GM19023 (cell line): ENCODE measurements around the gene ATG9A.
A peak's percentile ranks its signal among the peaks of the same experiment; 100 is the strongest.

Source experiments
- ATAC-seq: cut with Tn5 transposase; IDR thresholded peaks from one replicate; pipeline ENCODE4 v1.9.1; 2021; ENCODE audit warnings: mild to moderate bottlenecking, moderate library complexity; ENCODE audit not compliant: unreplicated experiment

The ATG9A gene

DNA sequence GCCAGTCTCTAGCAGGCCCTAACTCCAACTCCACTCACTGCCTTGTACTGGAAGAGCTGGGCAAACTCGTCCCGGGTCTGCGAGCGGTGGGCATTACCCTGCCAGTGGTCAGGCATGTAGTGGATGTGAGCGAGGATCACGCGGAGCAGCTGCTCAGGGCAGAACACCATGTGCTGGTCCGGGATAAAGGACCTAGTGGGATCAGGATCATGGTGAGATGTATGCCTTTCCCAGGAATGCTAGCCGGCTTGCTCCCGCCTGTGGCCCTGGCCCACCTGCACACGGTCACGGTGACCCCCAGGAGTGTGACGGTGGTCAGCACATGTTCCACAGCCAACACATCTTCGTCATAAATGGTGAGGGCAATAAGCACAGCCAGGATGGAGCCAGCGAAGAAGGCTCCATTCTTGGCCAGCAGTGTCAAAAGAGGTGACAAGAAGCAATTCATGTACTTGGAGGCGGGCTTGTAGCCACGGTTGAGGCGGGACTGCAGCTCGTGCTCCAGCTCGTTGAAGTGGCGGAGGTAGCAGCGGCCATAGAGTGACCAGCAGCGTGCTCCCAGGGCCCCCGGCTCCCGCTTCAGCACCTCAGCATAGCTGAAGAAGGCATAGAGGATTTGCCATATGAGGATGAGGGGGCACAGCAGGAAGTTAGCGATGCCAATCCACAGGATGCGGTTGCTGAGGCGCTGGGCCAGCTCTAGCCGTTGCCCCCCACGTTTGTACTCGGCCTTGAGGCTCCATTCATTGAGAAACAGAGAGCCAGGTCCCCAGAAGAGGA lies 5.4 kb downstream of the ATG9A start:
- no peak for ATAC-seq

- no peak for ATAC-seq
These were observed 7.4 kb downstream of the ATG9A start for GRCh38 chr2:219221957-219222518.

- ATAC-seq: no peak
These were observed 8.6 kb downstream of the ATG9A start for GRCh38 chr2:219220652-219221402.

DNA sequence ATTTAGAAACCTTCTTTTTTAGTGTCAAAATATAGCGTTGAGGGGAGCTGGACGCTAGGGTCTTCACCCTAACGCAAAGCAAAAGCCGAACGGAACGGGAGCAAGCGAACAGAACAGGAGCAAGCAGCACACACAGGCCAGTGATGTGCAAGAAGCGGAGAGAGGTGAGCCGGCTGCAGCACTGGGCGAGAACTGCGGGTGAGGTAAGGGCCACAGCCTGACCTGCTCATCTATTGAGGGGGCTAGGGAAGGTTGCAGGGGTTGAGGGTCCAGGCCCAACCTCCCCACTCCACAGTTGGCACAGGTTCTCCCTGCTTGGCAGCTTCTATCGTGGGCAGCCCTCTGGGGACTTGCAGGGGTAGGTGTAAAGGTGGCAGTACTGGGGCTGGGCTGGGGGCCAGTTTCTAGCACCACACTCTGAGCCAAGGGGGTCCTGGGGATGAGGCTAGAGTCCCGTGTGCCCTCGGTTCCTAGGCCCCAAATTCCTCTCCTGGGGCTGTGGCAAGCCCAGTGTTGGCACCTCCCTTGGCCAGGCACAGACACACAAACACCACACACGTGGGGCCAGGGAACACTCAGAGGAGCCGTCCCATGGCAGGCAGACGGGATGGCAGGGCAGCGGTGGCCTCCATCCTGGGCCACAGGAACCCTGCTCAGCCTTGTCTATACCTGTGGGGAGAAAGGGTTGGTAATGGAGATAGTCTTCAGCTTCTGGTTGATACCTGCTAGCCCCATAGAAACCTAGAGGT lies 9.5 kb downstream of the ATG9A start:
- no peak for ATAC-seq

- peak; percentile 78 for ATAC-seq
These were observed 10.4 kb downstream of the ATG9A start, which contains the start of gene ABCB6 for GRCh38 chr2:219218732-219219701. Gene ABCB6, minus strand, starts transcription at chr2:219218958. Its CDS starts 285 bp downstream, at chr2:219218673.

GRCh38 chr2:219218217-219218731 lies 11.2 kb downstream of the ATG9A start:
- ATAC-seq: peak; percentile 34

- no peak for ATAC-seq
These were observed 12.9 kb downstream of the ATG9A start for GRCh38 chr2:219216535-219216915.

DNA sequence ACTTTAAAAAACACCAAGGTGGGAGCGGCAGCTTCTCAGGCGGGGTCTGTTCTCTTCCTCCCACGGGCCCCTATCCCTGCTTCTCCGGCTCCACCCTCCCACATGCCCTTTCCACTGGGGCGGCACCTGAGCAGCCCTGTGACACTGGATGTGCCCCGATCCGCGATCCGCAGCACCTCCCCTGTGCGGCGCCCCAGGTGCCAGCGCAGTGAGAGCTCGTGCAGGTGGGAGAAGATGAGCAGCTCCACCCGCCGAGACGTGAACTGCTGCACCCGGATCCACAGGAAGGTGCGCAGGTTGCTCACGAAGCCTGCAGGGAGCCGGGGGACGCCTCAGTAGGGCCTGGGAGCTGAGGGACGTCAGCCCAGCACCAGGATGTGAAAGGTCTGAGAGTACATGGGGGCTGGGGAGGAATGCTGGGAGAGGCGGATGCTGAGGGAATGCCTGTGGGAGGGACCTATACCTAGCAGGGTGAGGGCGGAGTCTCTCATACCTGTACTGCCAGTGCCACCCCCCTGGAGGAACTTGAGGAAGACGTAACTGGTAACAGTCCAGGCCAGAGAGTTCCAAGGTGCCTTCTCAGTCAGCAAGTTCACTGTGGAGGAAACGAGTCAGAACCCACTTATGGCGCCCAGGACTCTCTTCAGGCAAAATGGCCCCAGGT lies 13.4 kb downstream of the ATG9A start:
- ATAC-seq: no peak

GRCh38 chr2:219214786-219215185 lies 14.7 kb downstream of the ATG9A start:
- ATAC-seq: no peak

GRCh38 chr2:219214141-219214540 lies 15.3 kb downstream of the ATG9A start:
- ATAC-seq: no peak

DNA sequence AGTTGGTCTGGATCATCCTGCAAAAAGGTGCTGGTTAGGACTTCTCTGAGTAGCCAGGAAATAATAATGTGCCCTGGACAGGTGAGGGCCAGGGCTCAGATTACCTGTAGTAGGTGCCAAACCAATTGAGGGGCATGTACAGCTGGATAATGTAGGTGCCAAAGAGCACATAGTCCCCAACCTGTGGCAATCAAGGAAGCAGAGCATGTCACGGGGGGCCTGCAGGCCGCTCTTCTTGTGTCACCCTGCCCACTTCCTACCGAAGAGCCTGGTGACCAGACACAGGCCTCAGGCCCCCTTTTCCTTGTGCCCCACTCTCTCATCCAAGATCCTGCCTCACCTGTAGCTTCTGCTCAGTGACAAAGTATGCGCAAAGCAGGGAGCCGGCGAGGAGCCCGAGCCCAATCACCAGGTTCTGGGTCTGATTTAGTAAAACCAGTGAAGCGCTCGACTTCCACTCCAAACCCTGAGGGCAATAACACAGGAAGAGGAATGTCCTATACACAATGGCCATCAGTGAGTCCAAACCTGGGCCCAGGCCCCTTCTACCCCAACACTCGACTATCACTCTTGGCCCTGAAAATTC lies 15.9 kb downstream of the ATG9A start:
- no peak for ATAC-seq

DNA sequence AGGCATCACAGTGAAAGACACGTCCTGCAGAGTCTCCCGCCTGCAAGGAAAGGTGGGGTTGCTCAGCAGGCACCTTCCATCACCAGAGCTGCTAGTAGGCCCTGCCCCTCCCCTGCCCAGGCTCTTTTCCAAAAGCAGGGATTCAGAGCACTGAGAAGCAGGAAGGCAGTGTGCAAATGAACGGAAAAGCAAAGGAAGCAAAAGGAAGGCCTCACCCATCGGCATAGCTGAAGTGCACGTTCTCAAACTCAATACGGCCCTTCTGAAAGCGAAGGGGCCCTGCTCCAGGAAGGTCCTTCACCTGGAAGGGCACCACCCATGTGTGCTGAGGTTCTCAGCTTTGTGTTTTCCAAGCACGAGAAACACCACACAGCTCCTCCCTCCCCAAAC lies 16.4 kb downstream of the ATG9A start:
- ATAC-seq: no peak

- ATAC-seq: no peak
These were observed 18.5 kb downstream of the ATG9A start for GRCh38 chr2:219210886-219211362.

GRCh38 chr2:219210196-219210885 lies 19.1 kb downstream of the ATG9A start:
- ATAC-seq: no peak

- no peak for ATAC-seq
These were observed 19.9 kb downstream of the ATG9A start for GRCh38 chr2:219209236-219210195.

- no peak for ATAC-seq
These were observed 21.3 kb downstream of the ATG9A start for GRCh38 chr2:219207884-219208740.
